H1 (cell line): ENCODE measurements around the gene VIPR1.

Experiments used
- ASH2L ChIP-seq: fragments of 200-600, 300-600 bp; sonication (generic); IDR thresholded peaks from one replicate; pipeline ENCODE4 v1.7.1; 2017; ENCODE audit warnings: low read length
- BRCA1 ChIP-seq: IDR thresholded peaks from 2 replicates; pipeline ENCODE4 v1.6.1; 2012; ENCODE audit warnings: low read depth, low read length, improper control_type of control experiment
- EZH2 ChIP-seq: fragments of 200-600 bp; sonication (generic); IDR thresholded peaks from 2 replicates; pipeline ENCODE4 v1.7.1; 2012; ENCODE audit warnings: low read depth, mild to moderate bottlenecking, moderate library complexity, low read length, inconsistent platforms; ENCODE audit not compliant: severe bottlenecking
- MAFK ChIP-seq: IDR thresholded peaks from 2 replicates; pipeline ENCODE4 v1.6.1; 2012; ENCODE audit warnings: low read depth, mild to moderate bottlenecking, improper control_type of control experiment, low read length
- POLR2A ChIP-seq, 2 experiments: IDR thresholded peaks; 1 replicate in 1 of 2; 2 replicates in 1 of 2; pipeline ENCODE4 v1.6.1; 2011; ENCODE audit warnings: low read depth in 2 of 2, low read length in 2 of 2, mild to moderate bottlenecking in 2 of 2; ENCODE audit errors: control extremely low read depth in 1 of 2
- POLR2AphosphoS5 ChIP-seq: IDR thresholded peaks from 2 replicates; pipeline ENCODE4 v1.6.1; 2011; ENCODE audit warnings: low read depth, low read length
- SP1 ChIP-seq: IDR thresholded peaks from 2 replicates; pipeline ENCODE4 v1.6.1; 2011; ENCODE audit warnings: low read depth, low read length
- SRF ChIP-seq: IDR thresholded peaks from 2 replicates; pipeline ENCODE4 v1.6.1; 2011; ENCODE audit warnings: mild to moderate bottlenecking, low read depth, low read length, moderate library complexity
- TAF1 ChIP-seq: IDR thresholded peaks from 2 replicates; pipeline ENCODE4 v1.6.1; 2011; ENCODE audit warnings: mild to moderate bottlenecking, low read depth, low read length
- TF ChIP-seq, protein P1 (sequence below), 3 experiments: IDR thresholded peaks; 1 replicate in 2 of 3; 2 replicates in 1 of 3; pipeline versions ENCODE4 v1.5.1 to v1.6.1; 2011; ENCODE audit warnings: low read length in 3 of 3, mild to moderate bottlenecking in 3 of 3, inconsistent platforms in 2 of 3, low read depth in 1 of 3, moderate library complexity in 1 of 3; ENCODE audit not compliant: insufficient read depth in 1 of 3; ENCODE audit errors: control extremely low read depth in 1 of 3
- TF ChIP-seq, protein P2 (sequence below): IDR thresholded peaks from 2 replicates; pipeline ENCODE4 v1.6.1; 2012; ENCODE audit warnings: inconsistent platforms

DNA sequence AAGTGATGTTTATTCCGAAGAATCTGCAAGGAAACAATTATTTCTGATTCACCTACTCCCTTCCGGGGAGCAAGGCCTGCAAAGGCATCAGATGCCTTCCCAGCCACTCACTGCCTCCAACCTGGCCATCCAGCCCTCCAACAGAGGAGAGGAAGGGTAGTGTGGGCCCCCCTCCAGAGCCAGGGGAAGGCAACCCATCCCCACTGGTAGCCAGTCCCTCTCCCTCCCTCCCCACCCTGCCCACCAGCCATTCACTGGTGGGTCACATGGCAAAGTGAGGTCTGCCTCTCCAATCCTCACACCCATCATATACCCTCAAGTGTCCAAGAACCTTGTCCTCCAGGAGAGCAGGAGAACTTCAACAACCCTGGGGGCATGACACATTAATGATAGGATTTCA lies 2.4 kb upstream of the VIPR1 start:
- TF ChIP-seq EZH2: no peak
- TF ChIP-seq SP1: no peak
- TF ChIP-seq BRCA1: no peak
- TF ChIP-seq, protein P1, sequence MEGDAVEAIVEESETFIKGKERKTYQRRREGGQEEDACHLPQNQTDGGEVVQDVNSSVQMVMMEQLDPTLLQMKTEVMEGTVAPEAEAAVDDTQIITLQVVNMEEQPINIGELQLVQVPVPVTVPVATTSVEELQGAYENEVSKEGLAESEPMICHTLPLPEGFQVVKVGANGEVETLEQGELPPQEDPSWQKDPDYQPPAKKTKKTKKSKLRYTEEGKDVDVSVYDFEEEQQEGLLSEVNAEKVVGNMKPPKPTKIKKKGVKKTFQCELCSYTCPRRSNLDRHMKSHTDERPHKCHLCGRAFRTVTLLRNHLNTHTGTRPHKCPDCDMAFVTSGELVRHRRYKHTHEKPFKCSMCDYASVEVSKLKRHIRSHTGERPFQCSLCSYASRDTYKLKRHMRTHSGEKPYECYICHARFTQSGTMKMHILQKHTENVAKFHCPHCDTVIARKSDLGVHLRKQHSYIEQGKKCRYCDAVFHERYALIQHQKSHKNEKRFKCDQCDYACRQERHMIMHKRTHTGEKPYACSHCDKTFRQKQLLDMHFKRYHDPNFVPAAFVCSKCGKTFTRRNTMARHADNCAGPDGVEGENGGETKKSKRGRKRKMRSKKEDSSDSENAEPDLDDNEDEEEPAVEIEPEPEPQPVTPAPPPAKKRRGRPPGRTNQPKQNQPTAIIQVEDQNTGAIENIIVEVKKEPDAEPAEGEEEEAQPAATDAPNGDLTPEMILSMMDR (IDR thresholded peaks at IDR 0.05; ENCODE audit: control extremely low read depth in 1 of 3, insufficient read depth in 1 of 3, low read depth in 1 of 3, low read length in 3 of 3): no peak
- no peak for TF ChIP-seq POLR2AphosphoS5
- no peak for TF ChIP-seq POLR2A (IDR thresholded peaks at IDR 0.05; ENCODE audit: control extremely low read depth in 1 of 2, low read depth in 2 of 2, low read length in 2 of 2)
- TF ChIP-seq MAFK: no peak
- no peak for TF ChIP-seq ASH2L
- TF ChIP-seq SRF: no peak
- TF ChIP-seq TAF1: no peak
- TF ChIP-seq, protein P2, sequence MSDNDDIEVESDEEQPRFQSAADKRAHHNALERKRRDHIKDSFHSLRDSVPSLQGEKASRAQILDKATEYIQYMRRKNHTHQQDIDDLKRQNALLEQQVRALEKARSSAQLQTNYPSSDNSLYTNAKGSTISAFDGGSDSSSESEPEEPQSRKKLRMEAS: no peak
